GM12878 (cell line): ENCODE data around the gene MACROD2. TPM values are rescaled to one million over a fixed set of nuclear protein-coding genes. Genes with fewer than 3 reads are reported as not detected.

ENCODE experiments used
- ATAC-seq: fragments of 200-7000 bp; cut with Tn5 transposase; 3 replicates; pipeline ENCODE4 v1.9.1; 2020; ENCODE audit warnings: mild to moderate bottlenecking, moderate library complexity
- BruUV-seq: library from RNA; stranded (reverse); fragments of 400-500 nt; replicated peaks from 2 replicates; lab custom pipeline; 2021; lab: Mats Ljungman, UMichigan
- CTCF ChIA-PET: fragments of 300-600 bp; sonication (Branson Sonifier 250); formaldehyde crosslinking; extraction: SDS; loops from one replicate; lab custom pipeline; 2021; ENCODE audit warnings: inconsistent platforms; lab: Yijun Ruan, JAX
- POLR2A ChIA-PET: fragments of 350-600 bp; formaldehyde crosslinking; extraction: SDS; loops from one replicate; lab custom pipeline; 2021; ENCODE audit warnings: inconsistent platforms; lab: Charles Lee
- RAD21 ChIA-PET: fragments of 300-600 bp; sonication (Branson Sonifier 250); formaldehyde crosslinking; loops from one replicate; lab custom pipeline; 2023; ENCODE audit warnings: antibody characterized with exemption; ENCODE audit not compliant: unreplicated experiment; lab: Charles Lee
- SMC1A ChIA-PET: fragments of 300-600 bp; sonication (Branson Sonifier 250); formaldehyde crosslinking; loops from one replicate; lab custom pipeline; 2023; ENCODE audit not compliant: unreplicated experiment, uncharacterized antibody; lab: Charles Lee
- DNase-seq: peaks from one replicate; pipeline ENCODE4 v3.0.0-alpha.2; 2011; ENCODE audit warnings: low read depth, low spot score
- FAIRE-seq: peaks from 3 replicates; lab custom pipeline; 2011; peaks lifted over from hg19 to GRCh38; lab: Jason Lieb, UNC
- H2AFZ ChIP-seq: 2 replicates; pipeline ENCODE4 v1.6.0; 2011; ENCODE audit warnings: low read depth, low read length, control low read depth; ENCODE audit not compliant: control insufficient read depth
- H3K27ac ChIP-seq: 2 replicates; pipeline ENCODE4 v1.5.1; 2011; ENCODE audit warnings: control low read depth; ENCODE audit not compliant: control insufficient read depth, insufficient read depth
- H3K27me3 ChIP-seq, 2 experiments: replicated peaks in 1 of 2; 2 replicates each; pipeline versions ENCODE4 v1.6.0 to v1.6.1; 2011; ENCODE audit warnings: low read length in 1 of 2; ENCODE audit not compliant: control insufficient read depth in 2 of 2, insufficient read depth in 2 of 2
- H3K36me3 ChIP-seq, 2 experiments: 2 replicates each; pipeline ENCODE4 v1.5.1; 2011; ENCODE audit warnings: low read length in 1 of 2; ENCODE audit not compliant: control insufficient read depth in 2 of 2, insufficient read depth in 2 of 2
- H3K4me1 ChIP-seq: 2 replicates; pipeline ENCODE4 v1.6.1; 2011; ENCODE audit warnings: mild to moderate bottlenecking, low read length, moderate library complexity, mixed read lengths; ENCODE audit not compliant: control insufficient read depth, insufficient read depth
- H3K4me2 ChIP-seq: 2 replicates; pipeline ENCODE4 v1.6.0; 2011; ENCODE audit warnings: control low read depth; ENCODE audit not compliant: control insufficient read depth, insufficient read depth
- H3K4me3 ChIP-seq: fragments of 200-600 bp; sonication (generic); 2 replicates; pipeline ENCODE4 v1.5.1; 2016
- H3K79me2 ChIP-seq: 2 replicates; pipeline ENCODE4 v1.6.0; 2011; ENCODE audit warnings: low read length; ENCODE audit not compliant: control insufficient read depth, insufficient read depth
- H3K9ac ChIP-seq: 2 replicates; pipeline ENCODE4 v1.8.0; 2011; ENCODE audit warnings: low read length, control low read depth, mixed read lengths; ENCODE audit not compliant: control insufficient read depth, insufficient read depth
- H3K9me3 ChIP-seq: replicated peaks from 3 replicates; pipeline ENCODE4 v1.5.1; 2011; ENCODE audit warnings: mild to moderate bottlenecking, low read length; ENCODE audit not compliant: control insufficient read depth, insufficient read depth
- H4K20me1 ChIP-seq: 2 replicates; pipeline ENCODE4 v1.6.0; 2011; ENCODE audit not compliant: control insufficient read depth, insufficient read depth
- BRCA1 ChIP-seq: IDR thresholded peaks from 2 replicates; pipeline ENCODE4 v1.6.1; 2011; ENCODE audit warnings: low read depth, low read length, improper control_type of control experiment
- CBX3 ChIP-seq: fragments of 200-600 bp; sonication (generic); IDR thresholded peaks from 2 replicates; pipeline ENCODE4 v1.6.1; 2016; ENCODE audit warnings: low read depth, borderline replicate concordance
- EZH2 ChIP-seq: IDR thresholded peaks from 2 replicates; pipeline ENCODE4 v1.6.1; 2012; ENCODE audit warnings: low read depth, mild to moderate bottlenecking, control low read depth, inconsistent platforms, low read length, borderline replicate concordance; ENCODE audit not compliant: control insufficient read depth
- FOXK2 ChIP-seq: fragments of 450-650 bp; IDR thresholded peaks from 2 replicates; pipeline ENCODE4 v1.6.1; 2017; ENCODE audit warnings: mild to moderate bottlenecking, moderate library complexity
- HDAC6 ChIP-seq: fragments of 200-600 bp; sonication (generic); IDR thresholded peaks from one replicate; pipeline ENCODE4 v1.8.0; 2017; ENCODE audit warnings: antibody characterized with exemption; ENCODE audit not compliant: unreplicated experiment
- IKZF2 ChIP-seq, 2 experiments: fragments of 450-650 bp; IDR thresholded peaks; 2 replicates each; pipeline ENCODE4 v1.6.1; 2017; ENCODE audit warnings: mild to moderate bottlenecking in 2 of 2, moderate library complexity in 2 of 2
- PAX8 ChIP-seq: fragments of 450-650 bp; IDR thresholded peaks from 2 replicates; pipeline ENCODE4 v1.6.1; 2017; ENCODE audit warnings: mild to moderate bottlenecking, moderate library complexity
- POLR2A ChIP-seq: IDR thresholded peaks from 2 replicates; pipeline ENCODE4 v1.6.1; 2011; ENCODE audit warnings: low read depth, mild to moderate bottlenecking, low read length
- RAD51 ChIP-seq: fragments of 450-650 bp; IDR thresholded peaks from 2 replicates; pipeline ENCODE4 v1.6.1; 2016; ENCODE audit warnings: moderate library complexity, mild to moderate bottlenecking, inconsistent platforms
- SIX5 ChIP-seq: IDR thresholded peaks from 2 replicates; pipeline ENCODE4 v1.6.1; 2011; ENCODE audit warnings: mild to moderate bottlenecking, low read depth, low read length, moderate library complexity; ENCODE audit not compliant: severe bottlenecking
- SRF ChIP-seq, 2 experiments: IDR thresholded peaks; 2 replicates each; pipeline ENCODE4 v1.6.1; 2011; ENCODE audit warnings: low read depth in 2 of 2, low read length in 2 of 2, mild to moderate bottlenecking in 1 of 2, moderate library complexity in 1 of 2
- TAF1 ChIP-seq: IDR thresholded peaks from 2 replicates; pipeline ENCODE4 v1.6.1; 2011; ENCODE audit warnings: mild to moderate bottlenecking, low read depth, low read length, borderline replicate concordance
- TCF3 ChIP-seq: IDR thresholded peaks from 2 replicates; pipeline ENCODE4 v1.6.1; 2012; ENCODE audit warnings: low read depth, mild to moderate bottlenecking, low read length, borderline replicate concordance; ENCODE audit not compliant: insufficient read depth
- ZNF24 ChIP-seq: fragments of 450-650 bp; IDR thresholded peaks from 2 replicates; pipeline ENCODE4 v1.6.1; 2017; ENCODE audit warnings: antibody characterized with exemption, mild to moderate bottlenecking
- WGBS: methylation state at CpG from one replicate; pipeline ENCODE4 v1.1.6; 2016; ENCODE audit warnings: low lambda C conversion rate; ENCODE audit not compliant: insufficient replicate concordance, insufficient coverage; ENCODE audit errors: missing lambda C conversion rate; 5-methylcytosine and 5-hydroxymethylcytosine counted together
- in situ Hi-C: fragments of 300-500 bp; cut with MboI; formaldehyde crosslinking; loops from 9 replicates; pipeline ENCODE4 v1.14.3; 2018; ENCODE audit warnings: mixed read lengths
- intact Hi-C: fragments of 100-400 bp; cut with micrococcal nuclease; formaldehyde crosslinking; loops from one replicate; pipeline ENCODE4 v1.14.2; 2022; ENCODE audit not compliant: unreplicated experiment
- polyA plus RNA-seq, 11 experiments: library from polyadenylated mRNA; depleted of rRNA in 4 of 11; unstranded in 6 of 11; stranded (reverse) in 5 of 11; fragments of >200 nt; fragmentation: Nextera tagmentation in 4 of 11; fragmentation: Illumina TruSeq in 1 of 11; extraction: Ambion mirVana in 4 of 11; extraction: Trizol in 1 of 11; gene quantifications; 1 replicate in 1 of 11; 2 replicates in 10 of 11; pipeline versions ENCODE4 v1.2.1 to v1.2.3, GENCODE V29; 2011 to 2016; ENCODE audit warnings: inconsistent platforms in 2 of 11, missing spikeins in 2 of 11, low read depth in 1 of 11
- total RNA-seq, 4 experiments: library from RNA; depleted of rRNA in 3 of 4; stranded (reverse); fragments of >200 nt in 3 of 4; fragmentation: Illumina TruSeq in 1 of 4; extraction: Trizol in 1 of 4; gene quantifications; 2 replicates each; pipeline versions ENCODE4 v1.2.1 to v1.2.3, GENCODE V29; 2013 to 2021
- TF ChIP-seq, protein P1 (sequence below): IDR thresholded peaks from 2 replicates; pipeline ENCODE4 v1.6.1; 2012; ENCODE audit warnings: low read length, inconsistent platforms
- TF ChIP-seq, protein P2 (sequence below): IDR thresholded peaks from 2 replicates; pipeline ENCODE4 v1.6.1; 2012; ENCODE audit warnings: low read depth, low read length, improper control_type of control experiment
- TF ChIP-seq, protein P3 (sequence below): fragments of 450-650 bp; formaldehyde crosslinking; IDR thresholded peaks from 2 replicates; pipeline ENCODE4 v1.5.0; 2022; ENCODE audit warnings: mild to moderate bottlenecking, missing genetic modification characterization
- TF ChIP-seq, protein P4 (sequence below): fragments of 450-650 bp; IDR thresholded peaks from 2 replicates; pipeline ENCODE4 v1.6.1; 2017; ENCODE audit warnings: low read depth, mild to moderate bottlenecking, moderate library complexity

The MACROD2 gene
- total and polyA plus RNA-seq, 10 of the 15 experiments (the other 5 are each of a cell fraction or from before 2014, with no cell fraction given) = 1.1 to 21.5 (median 2.2) TPM

DNA sequence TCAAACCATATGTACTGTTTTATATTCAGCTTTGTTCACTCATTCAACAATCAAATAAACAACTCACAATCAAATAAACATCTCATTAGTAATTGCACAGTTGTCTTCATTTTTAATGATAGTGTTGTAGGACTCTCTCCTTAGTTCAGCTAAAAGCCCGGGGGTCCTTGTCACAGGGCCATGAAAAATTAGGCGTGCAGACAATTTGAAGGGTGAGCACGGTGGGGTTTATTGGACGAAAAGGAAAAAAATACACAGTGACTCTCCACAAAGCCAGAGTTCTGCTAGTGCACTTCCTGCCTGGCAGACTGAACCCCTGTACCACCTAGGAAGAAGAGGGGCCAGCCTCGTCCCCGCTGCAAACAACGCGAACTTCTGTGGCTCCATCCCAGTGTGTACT is 599.7 kb downstream of the MACROD2 start:
- TF ChIP-seq, protein P1, sequence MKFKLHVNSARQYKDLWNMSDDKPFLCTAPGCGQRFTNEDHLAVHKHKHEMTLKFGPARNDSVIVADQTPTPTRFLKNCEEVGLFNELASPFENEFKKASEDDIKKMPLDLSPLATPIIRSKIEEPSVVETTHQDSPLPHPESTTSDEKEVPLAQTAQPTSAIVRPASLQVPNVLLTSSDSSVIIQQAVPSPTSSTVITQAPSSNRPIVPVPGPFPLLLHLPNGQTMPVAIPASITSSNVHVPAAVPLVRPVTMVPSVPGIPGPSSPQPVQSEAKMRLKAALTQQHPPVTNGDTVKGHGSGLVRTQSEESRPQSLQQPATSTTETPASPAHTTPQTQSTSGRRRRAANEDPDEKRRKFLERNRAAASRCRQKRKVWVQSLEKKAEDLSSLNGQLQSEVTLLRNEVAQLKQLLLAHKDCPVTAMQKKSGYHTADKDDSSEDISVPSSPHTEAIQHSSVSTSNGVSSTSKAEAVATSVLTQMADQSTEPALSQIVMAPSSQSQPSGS = no peak
- no peak for TF ChIP-seq BRCA1
- TF ChIP-seq TCF3 = no peak
- no peak for TF ChIP-seq RAD51
- TF ChIP-seq SIX5 = no peak
- TF ChIP-seq, protein P2, sequence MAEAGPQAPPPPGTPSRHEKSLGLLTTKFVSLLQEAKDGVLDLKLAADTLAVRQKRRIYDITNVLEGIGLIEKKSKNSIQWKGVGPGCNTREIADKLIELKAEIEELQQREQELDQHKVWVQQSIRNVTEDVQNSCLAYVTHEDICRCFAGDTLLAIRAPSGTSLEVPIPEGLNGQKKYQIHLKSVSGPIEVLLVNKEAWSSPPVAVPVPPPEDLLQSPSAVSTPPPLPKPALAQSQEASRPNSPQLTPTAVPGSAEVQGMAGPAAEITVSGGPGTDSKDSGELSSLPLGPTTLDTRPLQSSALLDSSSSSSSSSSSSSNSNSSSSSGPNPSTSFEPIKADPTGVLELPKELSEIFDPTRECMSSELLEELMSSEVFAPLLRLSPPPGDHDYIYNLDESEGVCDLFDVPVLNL = no peak
- TF ChIP-seq FOXK2 = no peak
- TF ChIP-seq EZH2 = no peak
- TF ChIP-seq POLR2A = no peak
- no peak for TF ChIP-seq PAX8
- no peak for TF ChIP-seq TAF1
- TF ChIP-seq HDAC6 = no peak
- TF ChIP-seq IKZF2 (IDR thresholded peaks at IDR 0.05) = no peak
- no peak for TF ChIP-seq CBX3
- TF ChIP-seq, protein P3, sequence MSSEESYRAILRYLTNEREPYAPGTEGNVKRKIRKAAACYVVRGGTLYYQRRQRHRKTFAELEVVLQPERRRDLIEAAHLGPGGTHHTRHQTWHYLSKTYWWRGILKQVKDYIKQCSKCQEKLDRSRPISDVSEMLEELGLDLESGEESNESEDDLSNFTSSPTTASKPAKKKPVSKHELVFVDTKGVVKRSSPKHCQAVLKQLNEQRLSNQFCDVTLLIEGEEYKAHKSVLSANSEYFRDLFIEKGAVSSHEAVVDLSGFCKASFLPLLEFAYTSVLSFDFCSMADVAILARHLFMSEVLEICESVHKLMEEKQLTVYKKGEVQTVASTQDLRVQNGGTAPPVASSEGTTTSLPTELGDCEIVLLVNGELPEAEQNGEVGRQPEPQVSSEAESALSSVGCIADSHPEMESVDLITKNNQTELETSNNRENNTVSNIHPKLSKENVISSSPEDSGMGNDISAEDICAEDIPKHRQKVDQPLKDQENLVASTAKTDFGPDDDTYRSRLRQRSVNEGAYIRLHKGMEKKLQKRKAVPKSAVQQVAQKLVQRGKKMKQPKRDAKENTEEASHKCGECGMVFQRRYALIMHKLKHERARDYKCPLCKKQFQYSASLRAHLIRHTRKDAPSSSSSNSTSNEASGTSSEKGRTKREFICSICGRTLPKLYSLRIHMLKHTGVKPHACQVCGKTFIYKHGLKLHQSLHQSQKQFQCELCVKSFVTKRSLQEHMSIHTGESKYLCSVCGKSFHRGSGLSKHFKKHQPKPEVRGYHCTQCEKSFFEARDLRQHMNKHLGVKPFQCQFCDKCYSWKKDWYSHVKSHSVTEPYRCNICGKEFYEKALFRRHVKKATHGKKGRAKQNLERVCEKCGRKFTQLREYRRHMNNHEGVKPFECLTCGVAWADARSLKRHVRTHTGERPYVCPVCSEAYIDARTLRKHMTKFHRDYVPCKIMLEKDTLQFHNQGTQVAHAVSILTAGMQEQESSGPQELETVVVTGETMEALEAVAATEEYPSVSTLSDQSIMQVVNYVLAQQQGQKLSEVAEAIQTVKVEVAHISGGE (CRISPR knock-in tag) = no peak
- TF ChIP-seq SRF (IDR thresholded peaks at IDR 0.05; ENCODE audit: low read depth in 2 of 2, low read length in 2 of 2) = no peak
- TF ChIP-seq, protein P4, sequence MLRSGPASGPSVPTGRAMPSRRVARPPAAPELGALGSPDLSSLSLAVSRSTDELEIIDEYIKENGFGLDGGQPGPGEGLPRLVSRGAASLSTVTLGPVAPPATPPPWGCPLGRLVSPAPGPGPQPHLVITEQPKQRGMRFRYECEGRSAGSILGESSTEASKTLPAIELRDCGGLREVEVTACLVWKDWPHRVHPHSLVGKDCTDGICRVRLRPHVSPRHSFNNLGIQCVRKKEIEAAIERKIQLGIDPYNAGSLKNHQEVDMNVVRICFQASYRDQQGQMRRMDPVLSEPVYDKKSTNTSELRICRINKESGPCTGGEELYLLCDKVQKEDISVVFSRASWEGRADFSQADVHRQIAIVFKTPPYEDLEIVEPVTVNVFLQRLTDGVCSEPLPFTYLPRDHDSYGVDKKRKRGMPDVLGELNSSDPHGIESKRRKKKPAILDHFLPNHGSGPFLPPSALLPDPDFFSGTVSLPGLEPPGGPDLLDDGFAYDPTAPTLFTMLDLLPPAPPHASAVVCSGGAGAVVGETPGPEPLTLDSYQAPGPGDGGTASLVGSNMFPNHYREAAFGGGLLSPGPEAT = no peak
- no peak for TF ChIP-seq ZNF24
- TF ChIP-seq, all 136 proteins: peak for 0
- H3K79me2 ChIP-seq = no peaks in the 10 kb centered on the region
- H3K9me3 ChIP-seq = no peaks in the 10 kb centered on the region; the same call in 2 of the 3 replicates
- no peaks in the 10 kb centered on the region for H3K4me1 ChIP-seq
- DNase-seq (no peak), ATAC-seq (no peak), FAIRE-seq (no peak)
- ChIA-PET SMC1A (interaction anchor here (0.9 kb wide), 1 partner anchor 11 kb away, joined by 3 read pairs; no protein-coding TSS in a partner anchor), RAD21 (no interaction called here), CTCF (no interaction called here), POLR2A (interaction anchor here (1.1 kb wide), 1 partner anchor 23 kb away, joined by 3 read pairs; no protein-coding TSS in a partner anchor)
- H2AFZ ChIP-seq = no peak overlapping the region
- BruUV-seq = no TSS peak
- 38% methylated on average over 8 of the region's 8 CpGs for WGBS
- H3K4me3 ChIP-seq = no peak overlapping the region
- no peaks in the 10 kb centered on the region for H3K27me3 ChIP-seq
- H3K27ac ChIP-seq = no peak overlapping the region
- H3K36me3 ChIP-seq = no peaks in the 10 kb centered on the region
- no peak overlapping the region for H3K9ac ChIP-seq
- H3K4me2 ChIP-seq = no peak overlapping the region
- H4K20me1 ChIP-seq = no peaks in the 10 kb centered on the region
- intact Hi-C loops (no loop called here), in situ Hi-C loops (no loop called here)
